MCF 10A (cell line): ENCODE data around the gene NAV3. TPM values are rescaled to one million over a fixed set of nuclear protein-coding genes. Genes with fewer than 3 reads are reported as not detected.

Source experiments
- BruUV-seq: library from RNA; stranded (reverse); fragments of 400-500 nt; replicated peaks from 2 replicates; lab custom pipeline; 2021; lab: Mats Ljungman, UMichigan
- CTCF ChIA-PET: fragments of 300-600 bp; sonication (Branson Sonifier 250); formaldehyde crosslinking; extraction: SDS; loops from one replicate; lab custom pipeline; 2021; ENCODE audit warnings: antibody characterized with exemption, inconsistent platforms; lab: Yijun Ruan, JAX
- POLR2A ChIA-PET: fragments of 300-600, 350-650 bp; sonication (Branson Sonifier 250); formaldehyde crosslinking; extraction: SDS; loops from one replicate; lab custom pipeline; 2020; ENCODE audit warnings: antibody characterized with exemption, inconsistent platforms; lab: Yijun Ruan, JAX
- DNase-seq: peaks from one replicate; pipeline ENCODE4 v3.0.0-alpha.2; 2018; ENCODE audit not compliant: unreplicated experiment
- H3K27ac Mint-ChIP-seq: one replicate; pipeline ENCODE4 v1.8.0; 2022; ENCODE audit warnings: mild to moderate bottlenecking, low read depth, mixed read lengths; ENCODE audit not compliant: unreplicated experiment
- H3K27me3 Mint-ChIP-seq: one replicate; pipeline ENCODE4 v1.8.0; 2022; ENCODE audit warnings: mixed read lengths; ENCODE audit not compliant: insufficient read depth, unreplicated experiment
- H3K36me3 Mint-ChIP-seq: one replicate; pipeline ENCODE4 v1.8.0; 2022; ENCODE audit warnings: mild to moderate bottlenecking, moderate library complexity, mixed read lengths; ENCODE audit not compliant: insufficient read depth, unreplicated experiment
- H3K4me1 Mint-ChIP-seq: one replicate; pipeline ENCODE4 v1.8.0; 2022; ENCODE audit warnings: mixed read lengths; ENCODE audit not compliant: insufficient read depth, unreplicated experiment
- H3K4me3 Mint-ChIP-seq: one replicate; pipeline ENCODE4 v1.8.0; 2022; ENCODE audit warnings: mild to moderate bottlenecking, moderate library complexity, mixed read lengths; ENCODE audit not compliant: unreplicated experiment
- H3K9me3 Mint-ChIP-seq: one replicate; pipeline ENCODE4 v1.8.0; 2022; ENCODE audit warnings: mixed read lengths; ENCODE audit not compliant: unreplicated experiment
- CTCF ChIP-seq: fragments of 200-600 bp; IDR thresholded peaks from one replicate; pipeline ENCODE4 v1.8.0; 2022; ENCODE audit warnings: antibody characterized with exemption, mild to moderate bottlenecking; ENCODE audit not compliant: unreplicated experiment
- intact Hi-C: fragments of 100-400 bp; cut with micrococcal nuclease; formaldehyde crosslinking; loops from 2 replicates; pipeline ENCODE4 v1.14.1; 2022
- total RNA-seq: library from RNA; stranded (reverse); gene quantifications from 2 replicates; pipeline ENCODE4 v1.2.3, GENCODE V29; 2022

Gene NAV3
- total RNA-seq, 1 experiment from 2014 or later = 7.1 TPM

GRCh38 chr12:78145398-78145797 is 314.7 kb downstream of the NAV3 start:
- ChIA-PET CTCF (interaction anchor here (0.6 to 2.1 kb wide), 13 partner anchors 14 to 1201 kb away, joined by 3 to 13 read pairs (median 4); no protein-coding TSS in a partner anchor), POLR2A (no interaction called here)
- TF ChIP-seq CTCF = no peak
- Mint-ChIP-seq H3K27ac (no peak overlapping the region), H3K9me3 (no peaks in the 10 kb centered on the region), H3K4me1 (no peaks in the 10 kb centered on the region), H3K4me3 (no peak overlapping the region), H3K36me3 (no peaks in the 10 kb centered on the region), H3K27me3 (no peaks in the 10 kb centered on the region)
- no peak for DNase-seq
- no TSS peak for BruUV-seq
- intact Hi-C loops = loop anchor here (10.0 kb wide), 1 partner anchor 1199 kb away; no protein-coding TSS in a partner anchor

GRCh38 chr12:78146365-78146772 is 315.7 kb downstream of the NAV3 start:
- no peaks in the 10 kb centered on the region for H3K9me3 Mint-ChIP-seq
- no peaks in the 10 kb centered on the region for H3K27me3 Mint-ChIP-seq
- H3K4me1 Mint-ChIP-seq = no peaks in the 10 kb centered on the region
- H3K27ac Mint-ChIP-seq = no peak overlapping the region
- TF ChIP-seq CTCF = peak; percentile 62
- no peak overlapping the region for H3K4me3 Mint-ChIP-seq
- DNase-seq = peak; percentile 47
- ChIA-PET CTCF (interaction anchor here (0.6 to 3.1 kb wide), 25 partner anchors 10 to 1255 kb away, joined by 3 to 22 read pairs (median 4); no protein-coding TSS in a partner anchor), POLR2A (no interaction called here)
- BruUV-seq = no TSS peak
- H3K36me3 Mint-ChIP-seq = no peaks in the 10 kb centered on the region
- intact Hi-C loops = loop anchor here (1.0 to 10.0 kb wide), 2 partner anchors 860 to 1198 kb away; no protein-coding TSS in a partner anchor

DNA sequence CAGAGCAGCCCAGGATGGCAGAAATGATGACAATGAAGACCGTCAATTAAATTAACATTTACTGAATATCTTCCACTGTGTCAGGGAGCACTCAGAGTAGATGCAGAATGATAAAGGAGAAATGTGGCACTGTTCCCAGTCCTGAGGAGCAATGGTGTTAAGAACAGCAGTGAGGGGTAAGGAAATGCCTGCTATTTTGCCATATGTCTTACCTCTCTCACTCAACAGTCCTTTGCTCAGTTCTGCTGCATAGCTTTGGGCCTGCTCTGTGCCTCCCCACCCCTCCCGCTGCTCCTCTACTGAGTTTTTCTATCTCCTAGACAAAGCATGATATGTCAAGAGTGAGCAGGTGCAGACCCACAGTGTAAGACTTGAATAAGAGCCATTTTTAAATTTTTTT is 318.8 kb downstream of the NAV3 start:
- TF ChIP-seq CTCF = no peak
- Mint-ChIP-seq H3K27ac (peak overlapping the region; percentile 48), H3K27me3 (no peaks in the 10 kb centered on the region), H3K4me1 (no peaks in the 10 kb centered on the region), H3K36me3 (no peaks in the 10 kb centered on the region), H3K4me3 (no peak overlapping the region), H3K9me3 (no peaks in the 10 kb centered on the region)
- DNase-seq = no peak
- POLR2A ChIA-PET = no interaction called here
- intact Hi-C loops = loop anchor here (10.0 kb wide), 1 partner anchor 1195 kb away; no protein-coding TSS in a partner anchor
- CTCF ChIA-PET = interaction anchor here (0.5 to 1.5 kb wide), 4 partner anchors 8 to 1195 kb away, joined by 3 to 6 read pairs (median 4); no protein-coding TSS in a partner anchor
- BruUV-seq = no TSS peak

GRCh38 chr12:78155546-78155945 is 324.9 kb downstream of the NAV3 start:
- no TSS peak for BruUV-seq
- CTCF ChIA-PET = no interaction called here
- Mint-ChIP-seq H3K27ac (no peak overlapping the region), H3K4me3 (no peak overlapping the region), H3K27me3 (no peaks in the 10 kb centered on the region), H3K9me3 (peaks cover 7% of the 10 kb centered on the region), H3K4me1 (peaks cover 12% of the 10 kb centered on the region), H3K36me3 (no peaks in the 10 kb centered on the region)
- intact Hi-C loops = no loop called here
- no peak for TF ChIP-seq CTCF
- no peak for DNase-seq
- POLR2A ChIA-PET = no interaction called here
